Body of pancreas (tissue), 4 donors: Measurements from ENCODE around the gene BAG5.

Experiments
- CTCF ChIP-seq, 7 experiments: fragments of 450-650 bp in 4 of 7; fragments of 200-600 bp in 3 of 7; sonication (generic) in 3 of 7; IDR thresholded peaks; one replicate each; pipeline ENCODE4 v1.5.1; 2016 to 2019; ENCODE audit warnings: antibody characterized with exemption in 7 of 7
- POLR2A ChIP-seq, 3 donors: fragments of 450-650 bp; IDR thresholded peaks; one replicate each; pipeline ENCODE4 v1.6.1; 2016; ENCODE audit warnings: antibody characterized with exemption in 3 of 3, mild to moderate bottlenecking in 2 of 3

DNA sequence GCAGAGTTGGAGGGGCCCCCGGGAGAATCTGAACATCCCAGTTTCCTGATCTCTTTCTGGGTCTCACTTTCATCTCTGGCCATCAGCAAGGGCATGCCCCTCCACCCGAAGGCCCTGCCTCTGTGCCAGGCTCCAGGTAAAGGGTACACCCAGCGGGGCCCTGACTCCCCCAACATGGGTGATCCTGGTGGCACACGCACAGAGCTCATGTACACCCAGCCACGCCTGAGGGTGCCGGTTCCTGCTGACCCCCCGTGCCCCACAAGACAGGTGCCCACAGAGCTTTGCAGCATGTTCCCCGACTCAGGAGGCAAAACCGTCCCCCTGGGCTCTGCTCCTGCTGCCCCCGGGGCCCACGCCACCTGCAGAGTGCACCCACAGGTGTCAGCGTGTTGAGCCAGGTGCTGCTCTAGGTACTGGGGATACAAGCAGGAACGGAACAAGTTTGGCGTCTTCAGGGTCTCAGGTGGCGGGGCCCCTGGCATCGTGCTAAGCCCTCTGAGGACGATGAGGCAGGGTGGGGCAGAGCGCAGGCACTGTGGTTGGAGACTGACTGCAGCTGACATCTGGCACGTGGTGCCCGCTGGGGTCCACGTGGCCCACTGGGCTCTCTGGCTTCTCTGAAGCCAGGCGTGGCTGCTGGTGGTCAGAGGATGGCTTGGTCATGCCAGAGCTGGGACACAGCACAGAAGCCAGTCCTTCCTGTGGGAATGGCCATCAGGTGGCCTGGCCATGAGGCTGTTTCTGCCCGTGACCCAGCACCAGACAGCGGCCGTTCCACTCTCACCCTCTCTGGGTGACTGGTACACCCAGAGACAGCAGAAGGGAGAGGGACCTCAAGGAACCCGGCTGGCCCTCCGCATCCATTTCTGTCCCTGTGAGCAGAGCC, 13.8 kb downstream of the BAG5 start:
- TF ChIP-seq POLR2A (IDR thresholded peaks at IDR 0.05) (no peak), CTCF (IDR thresholded peaks at IDR 0.05) (no peak)
